ENCODE data around the gene TMEM51. TPM values are rescaled to one million over a fixed set of nuclear protein-coding genes. Genes with fewer than 3 reads are reported as not detected.

The TMEM51 gene
- total RNA-seq, 1 experiment from 2014 or later = 16.6 TPM

DNA sequence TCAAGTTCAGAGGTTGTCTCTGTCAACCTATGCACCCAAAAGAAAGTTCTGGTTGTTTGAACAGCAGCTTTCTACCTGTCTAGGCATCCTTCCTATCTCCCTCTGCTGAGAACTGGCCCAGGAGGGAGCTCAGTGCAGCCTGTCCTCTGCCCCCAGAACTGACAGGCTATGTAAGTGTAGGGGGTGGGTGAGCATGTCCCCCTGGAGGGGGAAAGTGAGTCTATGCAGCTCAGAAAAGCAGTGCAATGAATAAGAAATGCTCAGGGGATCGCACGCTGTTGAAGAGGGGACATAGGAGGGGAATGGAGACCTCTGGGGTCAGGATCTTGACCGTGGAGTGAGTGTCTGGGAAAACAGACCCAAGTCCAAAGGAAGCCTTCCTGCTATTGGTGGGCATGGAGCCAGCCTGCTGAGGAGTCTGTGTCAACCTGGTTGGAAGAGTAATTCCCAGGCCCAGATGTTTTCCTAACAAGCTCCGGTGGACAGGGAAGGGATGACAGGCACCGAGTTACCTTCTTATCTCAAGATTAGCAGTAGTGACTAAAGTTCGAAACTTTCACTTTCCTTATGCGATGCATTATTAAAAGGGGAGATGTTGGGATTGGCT lies 67.4 kb downstream of the TMEM51 start:
- DNase-seq (ENCODE audit: low read depth) = no peak

DNA sequence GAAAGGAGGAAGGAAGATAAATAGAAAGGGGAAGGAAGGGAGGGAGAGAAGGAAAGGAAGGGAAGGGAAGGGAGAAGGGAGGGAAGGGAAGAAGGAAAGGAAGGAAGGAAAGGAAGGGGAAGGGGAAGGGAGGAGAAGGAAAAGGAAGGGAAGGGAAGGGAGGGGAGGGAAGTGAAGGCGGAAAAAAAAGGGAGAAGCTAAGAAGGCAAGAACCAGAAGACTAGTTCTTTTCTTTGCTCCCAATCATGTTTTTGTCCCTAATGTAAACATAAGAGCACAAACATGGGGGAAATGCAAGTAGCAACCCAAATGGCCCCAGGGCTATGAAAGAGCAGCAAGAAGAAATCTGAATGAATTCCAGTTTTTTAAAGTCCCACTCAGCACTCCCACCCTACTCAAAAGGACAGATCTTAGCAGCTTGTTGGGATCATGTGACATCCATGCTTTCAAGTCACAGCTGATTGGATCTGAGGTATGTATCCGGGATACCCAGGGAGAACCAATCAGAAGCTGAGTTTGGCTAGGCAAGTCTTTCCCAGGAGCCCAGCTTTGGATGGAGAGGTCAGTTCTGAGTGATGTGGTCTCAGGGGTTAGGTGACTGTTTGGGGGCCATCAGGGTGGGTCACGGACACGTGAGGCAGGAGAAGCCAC lies 69.2 kb downstream of the TMEM51 start:
- in situ Hi-C loops (cut with HindIII; ENCODE audit: low pct_unique_long_range_greater_than_20kb, low sequenced_read_pairs) = no loop called here
- no peak for DNase-seq (ENCODE audit: low read depth)

More for the DNA sequence above, 67.4 kb downstream of the TMEM51 start:
- in situ Hi-C loops (cut with HindIII; ENCODE audit: low pct_unique_long_range_greater_than_20kb, low sequenced_read_pairs) = no loop called here

DNA sequence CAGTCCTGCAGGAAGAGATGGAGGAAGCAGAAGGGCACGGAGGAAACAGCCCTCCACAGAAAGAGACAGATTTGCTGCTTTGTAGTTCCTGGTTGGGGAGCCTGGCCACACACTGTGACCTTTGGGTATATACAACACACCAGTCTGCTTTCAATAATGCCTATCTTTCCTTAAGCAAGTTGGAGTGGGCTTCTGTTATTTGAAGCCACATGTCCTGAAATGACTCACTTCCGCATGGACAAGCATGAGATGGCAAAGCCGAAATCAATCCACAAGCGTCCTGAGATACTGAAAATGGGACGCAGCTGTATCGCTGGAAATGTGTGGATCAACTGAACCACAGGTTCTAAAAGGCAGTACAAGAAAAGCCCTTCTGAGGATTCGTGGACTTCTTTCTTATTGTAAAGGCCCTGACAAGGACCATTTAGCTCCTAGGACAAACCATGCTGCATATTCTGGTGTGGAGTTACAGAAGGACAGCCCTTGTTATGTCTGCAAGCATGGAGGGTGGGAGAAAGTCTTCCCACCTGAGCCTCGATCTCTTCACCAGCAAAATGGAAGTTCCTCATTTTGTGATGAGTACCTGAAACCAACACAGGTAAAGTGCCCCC lies 70.8 kb downstream of the TMEM51 start:
- in situ Hi-C loops (cut with HindIII; ENCODE audit: low pct_unique_long_range_greater_than_20kb, low sequenced_read_pairs) = no loop called here
- no peak for DNase-seq (ENCODE audit: low read depth)

DNA sequence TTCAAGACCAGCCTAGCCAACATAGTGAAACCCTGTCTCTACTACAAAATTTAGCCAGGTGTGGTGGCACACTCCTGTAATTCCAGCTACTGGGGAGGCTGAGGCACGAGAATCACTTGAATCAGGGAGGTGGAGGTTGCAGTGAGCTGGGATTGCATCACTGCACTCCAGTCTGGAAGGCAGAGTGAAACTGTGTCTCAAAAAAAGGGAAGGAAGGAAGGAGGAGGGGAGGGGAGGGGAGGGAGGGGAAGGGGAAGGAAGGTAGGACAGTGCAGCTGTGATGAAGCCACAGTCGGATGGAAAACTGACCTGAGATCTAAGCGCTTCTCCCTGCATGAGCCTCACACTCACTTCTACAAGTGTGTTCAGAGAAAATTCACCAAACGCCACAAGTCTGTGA lies 71.4 kb downstream of the TMEM51 start:
- no peak for DNase-seq (ENCODE audit: low read depth)
- in situ Hi-C loops (cut with HindIII; ENCODE audit: low pct_unique_long_range_greater_than_20kb, low sequenced_read_pairs) = no loop called here

DNA sequence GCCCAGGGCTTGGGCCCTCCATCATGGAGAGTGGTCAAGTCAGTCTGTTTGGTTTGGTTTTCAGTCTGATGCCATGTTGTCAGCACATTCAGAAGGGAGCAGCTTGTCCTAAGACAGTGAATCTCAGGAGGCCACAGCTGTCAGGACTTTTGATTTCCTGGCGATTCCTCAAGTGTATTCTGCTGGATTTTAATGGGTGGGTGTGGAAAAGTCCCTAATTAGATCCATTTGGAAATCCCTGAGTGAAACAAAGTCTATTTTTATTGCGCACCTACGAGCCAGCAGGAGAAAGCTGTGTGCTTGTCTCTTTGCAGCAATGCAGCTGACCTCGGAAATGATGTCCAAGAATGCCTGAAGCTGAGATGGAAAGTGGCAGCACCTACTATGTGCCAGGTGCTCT lies 71.9 kb downstream of the TMEM51 start:
- DNase-seq (ENCODE audit: low read depth) = no peak
- in situ Hi-C loops (cut with HindIII; ENCODE audit: low pct_unique_long_range_greater_than_20kb, low sequenced_read_pairs) = no loop called here

DNA sequence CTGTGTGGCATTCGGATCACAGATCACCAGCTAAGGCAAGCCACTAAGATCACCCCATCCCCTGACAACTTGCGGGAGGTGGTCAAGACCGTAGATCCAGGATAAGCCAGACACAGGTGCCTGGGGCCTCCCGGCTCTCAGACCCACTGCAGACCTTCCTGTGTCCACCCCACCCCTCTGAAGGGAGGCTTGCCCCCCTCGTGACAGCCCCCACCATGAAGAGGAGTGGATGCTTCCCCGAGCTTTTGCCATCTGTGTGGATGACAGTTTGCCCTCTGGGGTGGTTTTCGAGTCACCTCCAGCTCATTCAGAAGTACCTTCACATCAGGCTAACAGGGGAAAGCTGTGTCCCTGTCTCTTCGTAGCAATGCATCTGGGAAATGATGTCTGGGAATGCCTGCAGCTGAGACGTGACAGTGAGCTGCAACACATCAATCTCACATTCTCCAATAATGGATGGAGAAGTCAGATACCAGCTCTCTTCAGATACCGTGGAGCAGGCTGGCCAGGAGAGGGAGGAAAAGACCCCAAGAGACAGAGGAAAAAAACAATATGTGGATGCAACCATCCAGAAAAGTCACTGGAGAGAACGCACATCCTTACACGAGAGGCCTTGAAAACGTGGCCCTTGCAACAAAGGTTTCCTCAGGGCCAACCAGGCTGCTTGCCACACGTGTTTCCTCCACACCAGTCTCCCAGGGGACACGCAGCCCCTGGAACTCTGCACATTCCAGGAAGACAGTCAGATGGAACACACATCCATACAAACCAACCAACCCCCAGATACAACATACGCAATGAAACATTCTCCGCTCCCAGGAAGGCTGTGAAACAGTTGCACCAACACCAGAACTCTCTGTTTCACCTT lies 73.1 kb downstream of the TMEM51 start:
- no peak for DNase-seq (ENCODE audit: low read depth)
- in situ Hi-C loops (cut with HindIII; ENCODE audit: low pct_unique_long_range_greater_than_20kb, low sequenced_read_pairs) = no loop called here

DNA sequence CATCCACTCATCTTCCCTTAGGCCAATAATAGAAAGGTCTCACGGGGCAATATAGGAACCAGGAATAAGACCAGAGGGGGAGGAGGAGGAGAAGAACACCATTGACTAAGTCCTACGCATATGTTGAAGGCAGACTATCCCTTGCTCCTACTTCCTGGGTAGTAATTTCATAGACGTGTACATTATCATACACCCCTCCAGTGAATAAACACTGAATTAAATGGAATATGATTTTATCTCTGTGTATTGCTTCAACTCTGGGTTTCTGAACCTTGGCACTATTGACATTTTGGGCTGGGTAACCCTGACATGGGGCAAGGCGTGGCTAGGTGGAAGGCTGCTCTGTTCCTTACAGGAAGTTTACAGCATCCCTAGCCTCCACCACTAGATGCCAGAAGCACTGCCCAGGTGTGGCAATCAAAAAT lies 76.2 kb downstream of the TMEM51 start:
- in situ Hi-C loops (cut with HindIII; ENCODE audit: low pct_unique_long_range_greater_than_20kb, low sequenced_read_pairs) = no loop called here
- no peak for DNase-seq (ENCODE audit: low read depth)

DNA sequence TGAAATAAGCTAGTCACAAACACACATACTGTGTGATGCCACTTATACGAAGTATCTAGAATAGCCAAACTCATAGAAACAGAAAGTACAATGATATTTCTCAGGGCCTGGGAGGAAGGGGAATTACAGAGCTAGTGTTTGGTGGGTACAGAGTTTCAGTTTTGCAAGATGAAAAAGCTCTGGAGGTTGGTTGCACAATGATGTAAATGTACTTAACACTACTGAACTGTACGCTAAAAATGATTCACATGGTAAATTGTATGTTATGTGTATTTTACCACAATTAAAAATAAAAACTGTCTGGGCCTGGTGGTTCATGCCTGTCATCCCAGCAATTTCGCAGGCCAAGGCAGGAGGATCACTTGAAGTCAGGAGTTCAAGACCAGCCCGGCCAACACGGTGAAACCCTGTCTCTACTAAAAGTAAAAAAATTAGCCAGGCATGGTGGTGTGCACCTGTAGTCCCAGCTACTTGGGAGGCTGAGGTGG lies 78.2 kb downstream of the TMEM51 start:
- in situ Hi-C loops (cut with HindIII; ENCODE audit: low pct_unique_long_range_greater_than_20kb, low sequenced_read_pairs) = no loop called here
- no peak for DNase-seq (ENCODE audit: low read depth)

DNA sequence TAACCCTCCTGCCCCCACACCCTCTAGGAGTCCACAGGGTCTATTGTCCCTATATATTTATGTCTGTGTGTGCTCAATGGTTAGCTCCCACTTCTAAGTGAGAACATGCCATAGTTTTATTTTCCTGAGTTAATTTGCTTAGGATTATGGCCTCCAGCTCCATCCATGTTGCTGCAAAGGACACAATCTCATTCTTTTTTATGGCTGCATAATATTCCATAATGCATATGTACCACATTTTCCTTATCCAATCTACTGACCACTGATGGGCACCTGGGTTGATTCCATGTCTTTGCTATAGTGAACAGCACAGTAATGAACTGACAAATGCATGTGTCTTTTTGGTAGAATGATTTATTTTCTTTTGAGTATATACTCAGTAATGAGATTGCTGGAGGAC lies 80.1 kb downstream of the TMEM51 start:
- DNase-seq (ENCODE audit: low read depth) = no peak
- in situ Hi-C loops (cut with HindIII; ENCODE audit: low pct_unique_long_range_greater_than_20kb, low sequenced_read_pairs) = no loop called here

DNA sequence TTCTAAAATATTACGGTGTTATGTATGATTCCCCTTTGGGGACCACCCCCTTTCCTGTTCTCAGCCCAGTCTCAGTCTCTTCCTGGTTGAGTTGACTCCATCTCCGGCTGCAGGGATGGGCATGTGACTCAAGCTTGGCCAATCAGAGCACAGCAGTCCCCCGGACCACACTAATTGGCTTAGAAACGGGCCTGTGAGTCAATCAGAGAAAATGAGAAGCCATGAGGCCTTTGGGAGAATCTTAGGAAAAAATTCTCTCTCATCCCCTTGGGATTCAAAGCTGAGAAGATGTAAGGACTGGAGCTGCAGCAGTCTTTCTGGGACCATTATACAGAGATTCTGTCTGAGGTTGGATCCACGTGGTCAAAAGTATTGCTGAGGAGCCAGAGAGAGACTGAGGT lies 82.8 kb downstream of the TMEM51 start:
- peak; percentile 79 for DNase-seq (ENCODE audit: low read depth)
- in situ Hi-C loops (cut with HindIII; ENCODE audit: low pct_unique_long_range_greater_than_20kb, low sequenced_read_pairs) = no loop called here

DNA sequence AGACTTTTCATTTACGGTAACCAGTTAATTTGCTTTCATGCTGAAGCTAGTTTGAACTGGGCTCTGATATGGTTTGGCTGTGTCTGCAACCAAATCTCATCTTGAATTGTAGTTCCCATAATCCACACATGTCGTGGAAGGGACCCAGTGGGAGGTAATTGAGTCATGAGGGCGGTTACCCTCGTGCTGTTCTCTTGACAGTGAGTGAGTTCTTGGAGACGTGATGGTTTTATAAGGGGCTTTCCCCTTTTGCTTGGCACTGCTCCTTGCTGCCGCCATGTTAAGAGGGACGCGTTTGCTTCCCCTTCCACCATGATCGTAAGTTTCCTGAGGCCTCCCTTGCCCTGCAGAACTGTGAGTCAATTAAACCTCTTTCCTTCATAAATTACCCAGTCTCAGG lies 83.2 kb downstream of the TMEM51 start:
- in situ Hi-C loops (cut with HindIII; ENCODE audit: low pct_unique_long_range_greater_than_20kb, low sequenced_read_pairs) = no loop called here
- peak; percentile 52 for DNase-seq (ENCODE audit: low read depth)

DNA sequence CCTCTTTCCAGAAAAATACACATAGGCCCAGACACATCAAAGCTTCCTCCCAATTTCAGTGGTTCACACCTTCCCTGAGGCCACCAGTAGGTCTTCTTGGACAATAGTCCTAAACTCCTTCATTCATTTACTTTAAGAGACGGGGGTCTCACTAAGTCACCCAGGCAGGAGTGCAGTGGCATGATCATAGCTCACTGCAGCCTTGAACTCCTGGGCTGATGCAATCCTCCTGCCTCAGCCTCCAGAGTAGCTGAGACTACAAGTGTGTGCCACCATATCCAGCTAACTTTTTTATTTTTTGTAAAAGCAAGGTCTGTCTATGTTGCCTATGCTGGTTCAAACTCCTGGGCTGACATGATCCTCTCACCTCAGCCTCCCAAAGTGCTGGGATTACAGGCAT lies 85.2 kb downstream of the TMEM51 start:
- no peak for DNase-seq (ENCODE audit: low read depth)
- in situ Hi-C loops (cut with HindIII; ENCODE audit: low pct_unique_long_range_greater_than_20kb, low sequenced_read_pairs) = no loop called here

DNA sequence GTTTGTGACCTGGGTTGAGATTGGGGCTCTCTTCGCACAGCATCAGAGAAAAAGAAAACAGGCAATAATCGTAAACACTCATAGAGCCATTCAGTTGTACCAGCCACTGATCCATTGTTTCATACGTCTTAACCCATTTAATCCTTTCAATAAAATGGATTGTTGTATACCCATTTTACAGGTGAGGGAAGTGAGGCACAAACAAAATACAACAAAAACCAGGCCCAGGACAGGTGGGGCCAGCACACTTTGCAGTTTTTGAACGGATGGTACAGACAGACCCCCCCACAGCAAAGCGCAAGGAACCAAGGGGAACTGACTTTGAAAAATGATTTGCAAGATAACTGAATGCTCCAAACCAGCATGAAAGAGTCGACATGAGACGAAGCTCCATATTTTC lies 89.2 kb downstream of the TMEM51 start:
- no peak for DNase-seq (ENCODE audit: low read depth)
- in situ Hi-C loops (cut with HindIII; ENCODE audit: low pct_unique_long_range_greater_than_20kb, low sequenced_read_pairs) = no loop called here

DNA sequence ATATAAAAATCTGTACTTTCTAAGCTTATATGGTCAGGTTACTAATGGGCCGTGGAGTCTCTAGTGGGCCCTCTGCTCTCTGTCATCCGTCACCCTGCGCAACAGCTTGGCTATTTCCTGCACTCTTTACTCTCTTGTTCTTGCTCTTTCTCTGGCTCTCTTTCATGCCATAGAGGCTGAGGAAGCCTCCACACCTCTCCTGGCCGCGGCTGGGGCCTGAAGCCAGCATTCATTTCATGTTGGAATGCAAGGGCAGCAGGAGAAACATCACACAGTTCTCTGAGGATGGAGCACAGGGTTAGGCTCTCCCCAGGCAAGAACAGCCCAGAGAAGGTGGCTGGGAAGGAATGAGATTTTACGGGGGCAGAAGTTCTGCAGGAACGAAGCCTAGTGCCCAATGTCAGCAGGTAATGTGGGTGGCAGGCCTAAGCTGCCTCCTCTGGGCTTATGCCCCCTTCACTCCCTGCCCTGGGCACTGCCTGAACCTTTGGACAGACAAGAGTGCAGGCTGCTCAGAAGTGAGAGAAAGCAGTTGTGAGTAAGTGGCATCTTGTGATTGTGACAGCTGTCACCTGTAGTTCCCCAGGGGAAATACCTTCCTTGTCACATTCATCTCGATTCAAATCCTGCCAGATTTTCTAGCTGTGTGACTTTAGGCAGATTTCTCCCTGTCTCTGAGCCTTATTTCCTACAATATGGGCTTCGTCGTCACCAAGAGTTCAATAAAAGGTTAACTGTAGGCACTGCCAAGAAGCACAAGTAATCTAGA lies 89.9 kb downstream of the TMEM51 start:
- no peak for DNase-seq (ENCODE audit: low read depth)
- in situ Hi-C loops (cut with HindIII; ENCODE audit: low pct_unique_long_range_greater_than_20kb, low sequenced_read_pairs) = no loop called here

DNA sequence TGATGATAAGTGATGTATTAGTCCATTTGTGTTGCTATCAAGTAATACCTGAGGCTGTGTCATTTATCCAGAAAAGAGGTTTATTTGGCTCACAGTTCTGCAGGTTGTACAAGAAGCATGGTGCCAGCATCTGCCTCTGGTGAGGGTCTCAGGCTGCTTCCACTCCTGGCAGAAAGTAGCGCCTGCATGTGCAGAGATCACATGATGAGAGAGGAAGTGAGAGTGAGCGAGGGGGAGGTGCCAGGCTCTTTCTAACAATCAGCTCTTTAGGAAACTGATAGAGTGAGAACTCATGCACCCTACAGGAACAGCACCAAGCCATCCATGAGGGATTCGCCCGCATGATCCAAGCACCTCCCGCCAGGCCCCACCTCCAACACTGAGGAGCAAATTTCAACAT lies 91.3 kb downstream of the TMEM51 start:
- in situ Hi-C loops (cut with HindIII; ENCODE audit: low pct_unique_long_range_greater_than_20kb, low sequenced_read_pairs) = no loop called here
- DNase-seq (ENCODE audit: low read depth) = no peak

DNA sequence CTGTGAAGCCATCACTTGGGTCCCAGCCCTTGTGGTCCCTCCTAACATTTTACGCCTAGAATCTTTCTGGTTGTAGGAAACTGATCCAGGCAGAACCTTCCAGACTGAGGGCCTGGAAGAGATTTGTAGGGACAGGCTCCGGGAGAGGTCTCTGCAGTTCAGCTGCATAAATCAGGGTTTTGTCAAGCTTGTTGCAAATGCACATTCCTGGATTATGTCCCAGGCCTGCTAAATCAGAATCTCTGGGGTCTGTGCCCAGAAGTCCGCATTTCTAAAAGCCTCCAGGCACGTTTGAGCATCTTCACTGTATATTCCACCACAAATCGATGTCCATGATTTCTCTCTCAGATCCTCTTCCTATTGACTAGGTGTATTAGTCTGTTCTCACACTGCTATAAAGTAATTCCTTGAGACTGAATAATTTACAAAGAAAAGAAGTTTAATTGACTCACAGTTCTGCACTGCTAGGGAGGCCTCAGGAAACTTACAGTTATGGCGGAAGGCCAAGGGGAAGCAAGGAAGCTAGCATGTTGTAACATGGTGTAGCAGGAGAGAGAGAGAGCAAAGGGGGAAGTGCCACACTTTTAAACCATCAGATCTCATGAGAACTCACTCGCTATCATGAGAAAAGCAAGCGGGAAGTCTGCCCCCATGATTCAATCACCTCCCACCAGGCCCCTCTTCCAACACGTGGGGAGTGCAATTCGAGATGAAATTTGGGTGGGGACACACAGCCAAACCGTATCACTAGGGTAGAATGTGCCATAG lies 92.2 kb downstream of the TMEM51 start:
- no peak for DNase-seq (ENCODE audit: low read depth)
- in situ Hi-C loops (cut with HindIII; ENCODE audit: low pct_unique_long_range_greater_than_20kb, low sequenced_read_pairs) = no loop called here

DNA sequence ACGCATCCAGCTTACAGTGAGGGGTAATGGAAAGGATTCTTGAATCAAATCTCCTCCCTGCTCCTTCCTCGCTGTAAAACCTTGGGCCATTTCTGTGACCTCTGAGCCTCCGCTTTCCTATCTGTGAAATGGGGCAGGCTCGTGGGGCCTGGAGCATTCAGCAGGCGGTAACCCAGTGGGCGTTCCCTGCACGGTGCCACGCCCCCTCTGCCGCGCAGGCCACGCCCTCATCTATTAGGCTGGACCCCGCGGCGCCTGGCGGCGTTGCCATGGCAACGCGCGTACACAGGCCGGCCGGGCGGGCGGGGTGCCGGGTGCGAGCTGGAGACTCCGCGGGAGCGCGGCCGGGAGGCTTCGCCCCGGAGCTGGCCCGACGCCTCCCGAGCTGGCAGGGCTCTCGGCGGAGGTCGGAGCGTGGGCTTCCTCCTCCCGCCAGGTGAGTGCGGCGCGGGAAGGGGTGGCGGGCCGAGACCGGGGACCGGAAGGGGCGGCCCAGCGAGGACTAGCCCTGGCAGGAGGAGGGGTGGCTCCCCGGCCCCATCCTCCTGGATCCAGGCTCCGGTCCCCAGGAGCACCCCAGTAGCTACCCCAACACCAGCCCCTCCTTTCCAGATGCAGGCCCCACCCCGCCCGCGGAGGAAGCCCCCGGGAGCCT lies 93.5 kb downstream of the TMEM51 start, which contains the start of gene FHAD1:
Gene FHAD1 (plus strand): TSS at position 264 of the 655 bp plus-strand sequence. CDS start 4,562 bp downstream, outside the sequence.
- in situ Hi-C loops (cut with HindIII; ENCODE audit: low pct_unique_long_range_greater_than_20kb, low sequenced_read_pairs) = no loop called here
- DNase-seq (ENCODE audit: low read depth) = peak; percentile 45

All from Caki2 (cell line).